ENCODE data around the gene THAP6. TPM values are rescaled to one million over a fixed set of nuclear protein-coding genes. Genes with fewer than 3 reads are reported as not detected.

THAP6 gene
- total and polyA plus RNA-seq, 2 donors (not counting 3 experiments of a cell fraction or from before 2014, with no cell fraction given), result 2.1 to 6.8 TPM

GRCh38 chr4:75527482-75527881 lies 13.2 kb downstream of the THAP6 start:
- Histone ChIP-seq H4K20me1 (replicated peaks; ENCODE audit: control insufficient read depth, extremely low read depth, insufficient read depth, low read length) (no peaks in the 10 kb centered on the region), H2AFZ (ENCODE audit: low read depth, low read length) (no peak overlapping the region), H3K4me1 (ENCODE audit: control insufficient read depth, extremely low read depth, insufficient read depth, low read length) (no peaks in the 10 kb centered on the region), H3K4me2 (ENCODE audit: insufficient read depth, low read length) (no peak overlapping the region), H3K27ac (ENCODE audit: insufficient read depth, low read depth, low read length) (no peak overlapping the region), H3K9me3 (replicated peaks; ENCODE audit: control insufficient read depth, insufficient read depth, low read length) (no peaks in the 10 kb centered on the region), H3K79me2 (ENCODE audit: control insufficient read depth, insufficient read depth, low read length) (no peaks in the 10 kb centered on the region), H3K9ac (replicated peaks; ENCODE audit: extremely low read depth, insufficient read depth, low read length) (no peak overlapping the region), H3K9me1 (replicated peaks; ENCODE audit: control insufficient read depth, extremely low read depth, insufficient read depth, low read length) (no peaks in the 10 kb centered on the region), H3K36me3 (ENCODE audit: control insufficient read depth in 2 of 2, extremely low read depth in 1 of 2, insufficient read depth in 2 of 2, low read length in 2 of 2) (peaks cover 0 to 4% of the 10 kb centered on the region in 2 experiments), H3K4me3 (replicated peaks in 1 of 3; ENCODE audit: insufficient read depth in 1 of 3, low read depth in 1 of 3, low read length in 3 of 3) (no peak overlapping the region), H3K27me3 (ENCODE audit: control insufficient read depth in 2 of 2, insufficient read depth in 2 of 2, low read length in 2 of 2) (no peaks in the 10 kb centered on the region)
- DNase-seq (ENCODE audit: low read depth, low spot score) (no peak), FAIRE-seq (no peak)
- no peak for TF ChIP-seq JUN (IDR thresholded peaks at IDR 0.05; ENCODE audit: borderline replicate concordance, insufficient read depth, insufficient read length, low read depth)
- TF ChIP-seq POLR2AphosphoS5 (IDR thresholded peaks at IDR 0.05; ENCODE audit: insufficient read depth, low read depth, low read length), result no peak
- no peak for TF ChIP-seq MYC (IDR thresholded peaks at IDR 0.05; ENCODE audit: low read depth, low read length)
- TF ChIP-seq CTCF (IDR thresholded peaks at IDR 0.05; ENCODE audit: extremely low read depth in 1 of 2, insufficient read depth in 1 of 2, low read depth in 1 of 2, low read length in 2 of 2), result no peak
- TF ChIP-seq, protein P1, sequence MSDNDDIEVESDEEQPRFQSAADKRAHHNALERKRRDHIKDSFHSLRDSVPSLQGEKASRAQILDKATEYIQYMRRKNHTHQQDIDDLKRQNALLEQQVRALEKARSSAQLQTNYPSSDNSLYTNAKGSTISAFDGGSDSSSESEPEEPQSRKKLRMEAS (IDR thresholded peaks at IDR 0.05; ENCODE audit: insufficient read depth, insufficient read length), result no peak
- TF ChIP-seq GATA2 (IDR thresholded peaks at IDR 0.05; ENCODE audit: insufficient read depth, insufficient read length, low read depth, low read length), result no peak
- no peak for TF ChIP-seq EZH2 (IDR thresholded peaks at IDR 0.05; ENCODE audit: borderline replicate concordance, low read depth, low read length, severe bottlenecking)
- no peak for TF ChIP-seq FOS (IDR thresholded peaks at IDR 0.05; ENCODE audit: borderline replicate concordance, insufficient read depth, low read length)
- no peak for TF ChIP-seq POLR2A (IDR thresholded peaks at IDR 0.05; ENCODE audit: low read depth, low read length)
- POLR2A ChIA-PET, result no interaction called here
- CTCF ChIA-PET, result interaction anchor here (1.1 kb wide), 1 partner anchor 12 kb away, joined by 3 read pairs; no protein-coding TSS in a partner anchor
- dilution Hi-C loops (cut with MboI; ENCODE audit: extremely low pct_ligation_motif_present, low sequenced_read_pairs), result no loop called here
- no TSS peak for BruUV-seq (replicated peaks)
- intact Hi-C loops (cut with micrococcal nuclease), result no loop called here

Data from endothelial cell of umbilical vein (primary cell).